Germinal center (tissue), 1 donor: Measurements from ENCODE around the gene SUN1.
"Not testable (repeated sequence)": the region's sequence is repeated elsewhere in the genome, so short reads cannot be mapped to it uniquely, and the experiment has no call there.

ENCODE experiments used
- DNase-seq: peaks from one replicate; pipeline ENCODE4 v3.0.0; 2012; ENCODE audit warnings: mixed read lengths, low spot score

Gene SUN1, protein sequence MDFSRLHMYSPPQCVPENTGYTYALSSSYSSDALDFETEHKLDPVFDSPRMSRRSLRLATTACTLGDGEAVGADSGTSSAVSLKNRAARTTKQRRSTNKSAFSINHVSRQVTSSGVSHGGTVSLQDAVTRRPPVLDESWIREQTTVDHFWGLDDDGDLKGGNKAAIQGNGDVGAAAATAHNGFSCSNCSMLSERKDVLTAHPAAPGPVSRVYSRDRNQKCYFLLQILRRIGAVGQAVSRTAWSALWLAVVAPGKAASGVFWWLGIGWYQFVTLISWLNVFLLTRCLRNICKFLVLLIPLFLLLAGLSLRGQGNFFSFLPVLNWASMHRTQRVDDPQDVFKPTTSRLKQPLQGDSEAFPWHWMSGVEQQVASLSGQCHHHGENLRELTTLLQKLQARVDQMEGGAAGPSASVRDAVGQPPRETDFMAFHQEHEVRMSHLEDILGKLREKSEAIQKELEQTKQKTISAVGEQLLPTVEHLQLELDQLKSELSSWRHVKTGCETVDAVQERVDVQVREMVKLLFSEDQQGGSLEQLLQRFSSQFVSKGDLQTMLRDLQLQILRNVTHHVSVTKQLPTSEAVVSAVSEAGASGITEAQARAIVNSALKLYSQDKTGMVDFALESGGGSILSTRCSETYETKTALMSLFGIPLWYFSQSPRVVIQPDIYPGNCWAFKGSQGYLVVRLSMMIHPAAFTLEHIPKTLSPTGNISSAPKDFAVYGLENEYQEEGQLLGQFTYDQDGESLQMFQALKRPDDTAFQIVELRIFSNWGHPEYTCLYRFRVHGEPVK

GRCh38 chr7:832167-832967 is at the start of gene SUN1:
SUN1 (plus strand) TSS chr7:832476; CDS start chr7:832525, 49 bp downstream.
- no peak for DNase-seq

- no peak for DNase-seq
These were observed 49.4 kb upstream of the SUN1 start for GRCh38 chr7:782718-783449.

DNA sequence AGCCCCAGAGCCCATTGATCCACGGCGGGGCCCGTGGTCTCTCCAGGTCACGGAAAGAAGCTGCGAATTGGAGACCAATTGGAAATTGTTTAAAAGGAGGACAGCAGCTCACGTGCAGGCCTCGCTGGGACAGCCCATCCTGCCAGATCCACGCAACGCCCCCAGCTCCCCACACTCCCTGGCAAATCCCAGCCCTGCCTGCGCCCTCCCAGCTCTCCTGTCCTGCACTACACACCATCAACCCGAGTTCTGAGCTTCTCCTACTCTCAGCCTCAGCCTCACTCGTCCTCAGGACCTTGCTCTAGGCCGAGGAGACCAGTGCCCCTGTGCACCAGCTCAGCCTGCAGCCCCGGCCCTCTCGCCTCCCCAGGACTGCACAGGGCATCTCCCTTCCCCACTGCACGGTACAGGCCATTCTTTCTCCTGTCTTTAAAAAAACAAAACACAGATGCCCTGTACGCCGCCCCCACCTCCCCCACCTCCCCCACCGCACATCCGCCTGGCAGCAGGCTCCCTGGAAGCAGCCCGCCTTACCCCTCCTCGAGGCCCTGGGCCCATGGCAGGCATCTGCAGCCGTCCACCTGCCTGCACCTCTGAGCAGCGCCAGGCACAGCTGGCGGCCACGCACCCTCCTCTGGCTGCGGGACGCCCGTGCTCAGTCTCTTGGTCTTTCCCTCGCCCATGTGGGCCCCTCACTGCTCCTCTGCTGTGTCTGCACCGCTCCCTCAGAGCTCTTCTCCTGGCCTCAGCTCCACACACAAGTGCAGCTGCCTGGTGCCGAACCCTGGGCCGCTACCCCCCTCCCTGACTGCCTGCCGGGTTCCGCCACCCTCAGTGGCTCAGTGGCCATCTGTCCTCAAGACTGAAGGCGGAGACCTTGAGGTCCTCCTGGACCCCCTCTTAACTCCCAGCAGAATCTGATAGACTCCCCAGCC is 48.5 kb upstream of the SUN1 start:
- no peak for DNase-seq

GRCh38 chr7:784971-785370 is 47.3 kb upstream of the SUN1 start:
- no peak for DNase-seq

- DNase-seq: no peak
These were observed 46.9 kb upstream of the SUN1 start for GRCh38 chr7:785416-785815.

DNA sequence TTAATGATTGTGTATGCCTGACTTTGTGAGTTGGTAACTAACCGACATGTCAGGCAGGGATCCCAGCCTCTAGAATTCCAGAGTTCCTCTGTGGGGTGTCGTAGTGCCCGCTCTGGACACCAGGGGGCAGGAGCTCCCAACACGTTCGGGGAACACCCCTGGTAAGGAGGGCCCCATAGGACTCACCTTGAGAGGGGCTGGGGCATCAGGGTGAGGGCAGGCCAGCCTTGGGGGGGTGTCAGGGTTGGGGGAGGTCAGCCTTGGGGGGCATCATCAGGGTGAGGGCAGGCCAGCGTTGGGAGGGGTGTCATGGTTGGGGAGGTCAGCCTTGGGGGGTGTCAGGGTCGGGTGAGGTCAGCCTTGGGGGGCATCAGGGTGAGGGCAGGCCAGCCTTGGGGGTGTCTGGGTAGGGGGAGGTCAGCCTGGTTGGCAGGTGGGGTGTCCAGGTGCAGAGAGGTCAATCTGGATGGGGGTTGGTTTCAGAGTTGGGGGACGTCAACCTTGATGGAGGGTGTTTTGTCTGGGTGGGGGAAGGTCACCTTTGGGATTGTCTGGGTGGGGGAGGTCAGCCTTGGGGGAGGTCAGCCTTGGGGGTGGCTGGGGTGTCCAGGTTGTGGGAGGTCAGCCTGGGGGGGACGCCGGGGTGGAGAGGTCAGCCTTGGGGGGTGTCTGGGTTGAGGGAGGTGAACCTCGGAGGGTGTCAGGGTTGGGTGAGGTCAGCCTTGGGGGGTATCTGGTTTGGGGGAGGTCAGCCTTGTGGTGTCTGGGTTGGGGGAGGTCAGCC is 45.6 kb upstream of the SUN1 start:
- DNase-seq: peak; percentile 78

DNA sequence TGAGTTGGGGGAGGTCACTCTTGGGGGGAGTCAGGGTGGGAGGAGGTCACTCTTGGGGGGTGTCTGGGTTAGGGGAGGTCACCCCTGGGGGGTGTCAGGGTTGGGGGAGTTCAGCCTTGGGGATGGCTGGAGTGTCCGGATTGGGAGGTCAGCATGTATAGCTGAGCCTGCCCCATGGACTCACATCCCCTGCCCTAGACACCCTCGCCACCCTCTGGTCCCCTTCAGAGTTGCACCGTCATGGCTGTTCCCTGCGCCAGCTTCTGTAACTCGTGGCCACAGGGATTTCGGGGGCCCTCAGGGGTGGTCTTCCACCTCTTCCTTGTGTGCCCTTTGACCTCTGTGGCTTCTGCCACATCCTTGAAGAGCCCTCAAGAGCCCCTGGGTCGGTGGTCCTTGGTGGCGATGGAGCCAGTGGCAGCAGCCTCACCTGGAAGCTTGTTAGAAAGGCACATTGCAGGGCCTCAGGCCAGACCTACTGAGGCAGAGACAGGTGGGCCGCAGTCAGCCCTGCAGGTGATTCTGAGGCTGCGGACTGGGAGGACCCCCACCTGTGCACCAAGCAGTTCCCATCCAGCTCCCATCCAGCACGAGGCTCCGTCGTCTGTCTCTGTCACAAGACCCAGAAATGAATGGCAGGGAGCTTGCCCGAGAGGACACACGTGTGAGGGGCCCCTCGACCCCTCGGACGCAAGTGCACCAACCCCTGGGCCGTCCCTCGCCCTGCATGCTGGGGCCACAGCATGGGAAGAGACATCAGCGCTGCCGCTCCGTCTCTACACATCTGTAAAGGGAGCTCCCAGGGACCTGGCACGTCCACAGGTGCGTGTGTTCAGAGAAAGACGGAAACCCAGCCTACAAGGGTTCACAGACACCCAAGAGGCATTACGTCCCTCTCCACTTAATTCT is 44.7 kb upstream of the SUN1 start:
- DNase-seq: no peak

DNA sequence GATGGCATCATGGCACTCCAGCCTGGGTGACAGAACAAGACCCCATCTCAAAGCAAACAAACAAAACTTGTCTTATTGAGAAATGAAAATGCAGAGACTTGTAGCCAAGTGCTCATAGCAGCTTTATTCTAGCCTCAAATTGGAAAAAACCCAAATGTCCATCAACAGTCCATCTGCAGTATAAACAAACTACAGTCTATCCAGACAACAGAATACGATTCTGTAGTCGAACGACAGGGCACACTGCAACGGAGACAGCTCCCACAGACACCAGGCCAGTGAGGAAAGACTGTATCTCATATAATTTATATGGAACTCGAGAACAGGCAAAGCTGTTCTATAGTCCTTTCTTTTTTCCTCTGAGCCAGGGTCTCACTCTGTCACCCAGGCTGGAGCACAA is 40.8 kb upstream of the SUN1 start:
- no peak for DNase-seq

GRCh38 chr7:794207-794606 is 38.1 kb upstream of the SUN1 start:
- no peak for DNase-seq

- DNase-seq: no peak
These were observed 37.5 kb upstream of the SUN1 start for GRCh38 chr7:794671-795329.

DNA sequence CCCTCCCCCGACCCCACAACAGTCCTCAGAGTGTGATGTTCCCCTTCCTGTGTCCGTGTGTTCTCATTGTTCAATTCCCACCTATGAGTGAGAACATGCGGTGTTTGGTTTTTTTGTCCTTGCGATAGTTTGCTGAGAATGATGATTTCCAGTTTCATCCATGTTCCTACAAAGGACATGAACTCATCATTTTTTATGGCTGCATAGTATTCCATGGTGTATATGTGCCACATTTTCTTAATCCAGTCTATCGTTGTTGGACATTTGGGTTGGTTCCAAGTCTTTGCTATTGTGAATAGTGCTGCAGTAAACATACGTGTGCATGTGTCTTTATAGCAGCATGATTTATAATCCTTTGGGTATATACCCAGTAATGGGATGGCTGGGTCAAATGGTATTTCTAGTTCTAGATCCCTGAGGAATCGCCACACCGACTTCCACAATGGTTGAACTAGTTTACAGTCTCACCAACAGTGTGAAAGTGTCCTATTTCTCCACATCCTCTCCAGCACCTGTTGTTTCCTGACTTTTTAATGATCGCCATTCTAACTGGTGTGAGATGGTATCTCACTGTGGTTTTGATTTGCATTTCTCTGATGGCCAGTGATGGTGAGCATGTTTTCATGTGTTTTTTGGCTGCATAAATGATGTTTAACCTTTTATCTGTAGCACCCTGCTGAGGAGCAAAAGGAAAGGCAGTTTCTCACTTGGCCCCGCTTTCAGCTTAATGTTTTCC is 35.7 kb upstream of the SUN1 start:
- DNase-seq: not testable (repeated sequence)

GRCh38 chr7:798921-799470 is 33.3 kb upstream of the SUN1 start:
- no peak for DNase-seq

GRCh38 chr7:800692-801091 is 31.6 kb upstream of the SUN1 start:
- DNase-seq: no peak

DNA sequence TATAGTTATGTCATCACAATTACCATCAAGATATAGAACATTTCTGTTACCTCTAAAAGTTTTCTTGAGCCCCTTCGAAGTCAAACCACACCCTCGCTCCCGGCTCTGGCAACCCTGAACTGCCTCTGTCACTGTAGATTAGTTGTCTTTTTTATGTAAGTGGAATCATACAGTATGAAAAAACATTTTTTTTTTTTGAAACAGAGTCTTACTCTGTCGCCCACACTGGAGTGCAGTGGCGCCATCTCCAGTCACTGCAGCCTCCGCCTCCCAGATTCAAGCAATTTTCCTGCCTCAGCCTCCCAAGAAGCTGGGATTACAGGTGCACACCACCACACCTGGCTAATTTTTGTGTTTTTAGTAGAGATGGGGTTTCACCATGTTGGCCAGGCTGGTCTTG is 30.9 kb upstream of the SUN1 start:
- DNase-seq: not testable (repeated sequence)

GRCh38 chr7:801940-802381 is 30.3 kb upstream of the SUN1 start:
- no peak for DNase-seq

DNA sequence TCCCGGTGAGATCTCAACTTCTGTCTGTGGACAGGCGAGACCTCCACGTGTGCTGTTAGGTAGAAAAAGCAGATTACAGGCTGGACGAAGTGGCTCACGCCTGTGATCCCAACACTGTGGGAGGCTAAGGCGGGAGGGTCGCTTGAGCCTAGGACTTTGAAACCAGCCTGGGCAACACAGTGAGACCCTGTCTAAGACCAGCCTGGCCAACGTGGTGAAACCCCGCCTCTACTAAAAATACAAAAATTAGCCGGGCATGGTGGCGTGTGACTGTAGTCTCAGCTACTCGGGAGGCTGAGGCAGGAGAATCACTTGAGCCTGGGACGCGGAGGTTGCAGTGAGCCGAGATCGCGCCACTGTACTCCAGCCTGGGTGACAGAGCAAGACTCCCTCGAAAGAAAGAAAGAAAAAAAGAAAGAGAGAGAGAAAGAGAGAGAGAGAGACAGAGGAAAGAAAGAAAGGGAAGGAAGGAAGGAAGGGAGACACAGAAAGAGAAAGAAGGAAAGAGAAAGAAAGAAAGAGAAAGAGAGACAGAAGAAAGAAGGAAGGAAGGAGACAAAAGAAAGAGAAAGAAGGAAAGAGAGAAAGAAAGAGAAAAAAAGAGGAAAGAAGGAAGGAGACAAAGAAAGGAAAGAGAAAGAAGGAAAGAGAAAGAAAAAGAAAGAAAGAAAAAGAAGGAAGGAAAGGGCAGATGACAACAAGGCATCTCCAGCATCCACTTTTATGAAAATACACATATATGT is 29.6 kb upstream of the SUN1 start:
- no peak for DNase-seq
